ENCODE measurements around the gene SCFD1.
"Not testable (repeated sequence)": the region's sequence is repeated elsewhere in the genome, so short reads cannot be mapped to it uniquely, and the experiment has no call there.

SCFD1 gene

DNA sequence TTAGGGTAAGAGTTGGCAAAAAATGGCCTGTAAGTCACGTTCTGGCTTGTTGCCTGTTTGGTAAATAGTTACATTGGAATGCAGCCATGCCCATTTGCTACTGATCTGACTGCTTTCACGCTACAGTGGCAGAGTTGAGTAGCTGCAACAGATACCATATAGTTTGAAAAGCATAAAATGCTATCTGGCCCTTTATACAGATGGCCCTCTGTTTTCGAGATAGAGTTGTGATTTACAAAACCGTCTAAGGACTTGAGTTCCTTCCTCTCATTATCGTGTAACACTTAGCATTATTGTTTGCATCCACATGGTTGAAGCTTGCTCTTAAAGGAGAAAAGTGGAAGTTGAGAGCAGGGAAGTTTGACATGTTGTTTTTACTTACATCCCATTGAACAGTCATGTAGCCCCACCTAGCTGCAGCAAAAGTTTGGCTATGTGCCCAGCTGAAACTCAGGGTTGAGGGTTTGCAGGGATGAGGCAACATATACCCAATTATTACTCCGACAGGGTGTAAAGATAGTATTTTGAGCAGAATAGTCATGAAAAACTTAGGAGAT lies 11.3 kb upstream of the SCFD1 start:
- DNase-seq = peak; percentile 33

DNA sequence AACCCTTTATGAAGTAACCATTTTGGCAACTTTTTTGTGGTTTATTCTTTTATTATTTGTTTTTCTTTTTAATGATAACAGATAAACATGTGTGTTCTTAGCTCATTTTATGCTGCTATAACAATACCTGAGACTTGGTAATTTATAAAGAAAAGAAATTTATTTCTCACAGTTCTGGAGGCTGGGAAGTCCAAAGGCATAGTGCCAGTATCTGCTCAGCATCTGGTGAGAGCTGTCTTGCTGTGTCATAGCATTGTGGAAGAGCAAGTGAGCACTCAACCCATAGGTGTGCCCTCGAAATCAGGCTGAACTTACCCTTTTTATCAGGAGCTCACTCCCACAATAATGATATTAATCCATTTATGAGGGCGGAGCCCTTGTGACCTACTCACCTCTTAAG lies 8.0 kb upstream of the SCFD1 start:
- DNase-seq = no peak

DNA sequence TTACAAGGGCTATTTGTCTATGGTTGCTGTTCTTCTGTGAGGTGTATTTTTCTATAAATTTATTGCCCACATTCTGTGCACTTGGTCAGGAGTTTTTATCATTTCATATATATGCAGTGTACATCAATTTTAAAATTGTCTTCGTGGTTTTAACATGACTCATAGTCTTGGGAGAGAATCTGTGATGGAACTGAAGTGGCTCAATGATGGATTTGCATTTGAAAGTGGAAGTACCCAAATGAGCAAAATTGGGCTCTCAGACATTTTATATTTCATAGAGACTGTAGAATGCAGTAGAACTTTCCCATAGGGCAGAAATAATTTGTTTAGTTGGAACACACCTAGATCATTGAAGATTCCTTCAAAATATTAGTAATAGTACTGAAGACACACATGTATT lies 1.9 kb upstream of the SCFD1 start:
- DNase-seq = no peak

DNA sequence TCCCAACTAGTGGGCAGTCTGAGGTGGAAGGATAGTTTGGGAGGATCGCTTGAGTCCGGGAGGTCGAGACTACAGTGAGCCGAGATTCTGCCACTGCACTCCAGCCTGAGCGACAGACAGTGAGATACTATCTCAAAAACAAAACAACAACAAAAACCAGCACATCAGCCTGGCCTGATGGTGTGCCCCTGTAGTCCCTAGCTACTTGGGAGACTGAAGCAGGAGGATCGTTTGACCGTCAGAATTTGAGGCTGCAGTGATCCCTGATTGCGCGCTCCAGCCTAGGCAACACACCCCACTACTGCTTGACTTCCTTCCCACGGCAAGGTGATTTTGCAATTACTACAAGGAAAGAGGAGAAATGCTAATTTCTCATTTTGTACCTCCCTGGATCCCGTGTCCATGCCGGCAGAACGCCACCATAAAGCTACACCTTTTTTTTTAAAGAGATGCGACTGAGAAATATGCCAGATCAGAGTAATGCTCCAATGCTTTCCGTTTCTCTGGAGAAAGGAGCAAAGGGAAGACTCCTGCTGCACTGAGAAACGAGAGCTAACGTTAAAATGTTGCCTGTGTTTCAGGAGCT lies 672 bp upstream of the SCFD1 start:
- DNase-seq = peak; percentile 28

DNA sequence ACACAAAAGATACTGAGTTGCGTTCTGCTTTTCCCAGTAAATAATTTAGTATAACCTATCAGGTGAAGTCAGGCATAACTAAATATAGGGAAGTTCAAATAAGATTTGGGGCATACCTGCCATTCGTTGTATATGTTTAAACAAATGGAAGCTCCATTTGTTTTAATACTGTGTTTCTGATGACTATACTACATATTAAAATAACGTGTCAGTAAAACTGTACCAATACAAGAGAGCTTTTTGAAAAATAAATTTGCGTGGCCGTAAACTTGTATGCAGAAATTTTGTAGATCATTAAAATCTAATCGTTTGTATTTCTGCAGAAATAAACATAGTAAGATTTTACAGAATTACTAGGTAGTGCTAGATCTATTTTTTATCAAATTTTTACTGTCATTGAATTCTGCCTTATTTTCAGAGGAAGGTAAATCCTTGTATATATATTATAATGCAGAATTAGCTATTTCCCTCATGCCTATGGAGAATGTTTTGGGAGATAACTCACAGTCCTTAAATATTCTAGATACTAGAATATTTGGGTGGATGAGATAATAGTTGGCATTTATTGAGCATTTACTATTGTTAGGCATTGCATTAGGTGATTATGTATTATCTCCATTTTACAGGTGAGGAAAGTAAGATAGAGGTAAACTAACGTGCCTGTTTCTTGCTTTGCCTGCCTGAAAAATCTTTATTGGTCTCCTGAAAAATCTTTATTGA lies 1.5 kb downstream of the SCFD1 start:
- DNase-seq = no peak

GRCh38 chr14:30624132-30624423 lies 2.0 kb downstream of the SCFD1 start:
- DNase-seq = no peak

DNA sequence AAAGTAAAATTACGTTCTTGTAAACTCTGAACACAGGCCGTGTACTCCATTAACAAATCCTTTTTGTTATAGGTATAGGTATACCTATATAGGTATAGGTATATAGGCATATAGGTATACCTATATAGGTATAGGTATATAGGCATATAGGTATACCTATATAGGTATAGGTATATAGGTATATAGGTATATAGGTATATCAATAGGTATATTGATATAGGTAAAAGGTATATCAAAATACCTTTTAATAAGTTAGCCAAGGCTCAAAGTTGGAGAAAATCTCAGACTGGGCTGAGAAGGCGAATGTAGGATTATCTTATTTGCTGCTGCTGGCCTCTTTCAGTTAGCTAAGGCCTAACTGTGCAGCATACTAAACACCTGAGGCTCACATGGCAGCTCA lies 3.4 kb downstream of the SCFD1 start:
- no peak for DNase-seq

GRCh38 chr14:30629432-30629831 lies 7.3 kb downstream of the SCFD1 start:
- DNase-seq = not testable (repeated sequence)

GRCh38 chr14:30630248-30630647 lies 8.1 kb downstream of the SCFD1 start:
- DNase-seq = no peak

DNA sequence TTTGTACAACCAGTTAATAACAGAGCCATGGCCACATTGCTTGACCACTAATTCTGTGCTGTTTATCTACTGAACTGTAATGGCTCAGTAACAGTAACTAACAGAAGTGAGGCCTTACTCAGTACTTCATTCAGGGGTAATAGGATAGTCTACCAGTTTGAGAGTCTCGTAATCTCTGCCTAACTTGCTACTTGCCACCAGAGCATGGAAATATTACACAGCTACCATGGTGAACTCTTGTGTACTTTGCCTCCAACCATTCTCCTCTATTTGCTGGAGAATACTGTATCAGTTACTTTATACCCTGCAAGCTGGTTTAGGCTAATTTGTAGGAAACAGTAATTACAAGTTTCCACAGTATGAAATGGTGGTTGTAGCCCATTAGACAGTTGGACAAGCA lies 10.6 kb downstream of the SCFD1 start:
- no peak for DNase-seq

GRCh38 chr14:30638926-30639325 lies 16.8 kb downstream of the SCFD1 start:
- no peak for DNase-seq

DNA sequence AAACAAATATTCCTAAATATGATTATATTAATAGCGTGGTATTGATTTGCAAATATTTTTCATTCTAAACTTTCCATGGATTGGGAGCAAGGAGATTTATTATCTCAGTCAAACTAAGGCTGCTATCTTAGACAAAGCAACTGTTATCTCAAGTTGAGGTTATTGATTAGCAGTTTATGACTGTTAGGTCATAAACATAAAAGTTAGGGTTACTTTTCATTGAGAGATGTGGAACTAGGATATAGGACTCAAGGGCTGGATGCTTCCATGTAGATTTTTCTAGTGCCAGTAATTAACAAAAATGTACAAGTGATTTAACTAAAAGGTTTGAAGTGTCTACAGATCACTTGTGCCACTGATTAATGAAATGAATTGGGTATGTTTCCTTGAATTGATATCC lies 19.1 kb downstream of the SCFD1 start:
- no peak for DNase-seq

GRCh38 chr14:30644462-30644861 lies 22.3 kb downstream of the SCFD1 start:
- not testable (repeated sequence) for DNase-seq

DNA sequence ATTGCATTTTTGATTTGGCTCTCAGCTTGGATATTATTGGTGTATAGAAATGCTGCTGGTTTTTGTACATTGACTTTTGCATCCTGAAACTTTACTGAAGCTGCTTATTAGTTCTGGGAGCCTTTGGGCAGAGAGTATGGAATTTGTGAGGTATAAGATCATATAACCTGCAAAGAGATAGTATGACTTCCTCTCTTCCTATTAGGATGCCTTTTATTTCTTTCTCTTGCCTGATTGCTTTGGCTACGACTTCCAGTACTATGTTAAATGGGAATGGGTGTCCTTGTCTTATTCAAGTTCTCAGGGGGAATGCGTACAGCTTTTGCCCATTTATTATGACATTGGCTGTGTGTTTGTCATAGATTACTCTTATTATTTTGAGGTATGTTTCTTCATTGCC lies 23.5 kb downstream of the SCFD1 start:
- no peak for DNase-seq

GRCh38 chr14:30648471-30648870 lies 26.4 kb downstream of the SCFD1 start:
- DNase-seq = no peak

DNA sequence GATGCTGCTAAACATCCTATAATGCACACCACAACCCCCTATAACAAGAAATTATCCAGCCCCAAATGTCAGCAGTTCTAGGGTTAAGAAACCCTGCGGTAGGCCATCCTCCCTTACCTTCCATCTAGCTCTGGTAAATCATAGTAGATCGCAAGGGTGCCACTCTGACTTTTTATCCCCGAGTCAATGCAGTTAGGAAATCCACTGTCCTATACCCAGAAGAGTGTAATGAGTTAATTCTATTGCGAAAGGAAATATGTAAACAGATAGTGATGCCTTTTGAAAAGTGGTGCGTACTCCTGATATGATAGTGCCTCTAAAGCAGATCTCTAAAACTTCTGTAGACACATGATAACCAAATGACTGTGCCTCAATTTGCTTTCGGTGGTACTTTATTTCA lies 29.8 kb downstream of the SCFD1 start:
- DNase-seq = no peak

DNA sequence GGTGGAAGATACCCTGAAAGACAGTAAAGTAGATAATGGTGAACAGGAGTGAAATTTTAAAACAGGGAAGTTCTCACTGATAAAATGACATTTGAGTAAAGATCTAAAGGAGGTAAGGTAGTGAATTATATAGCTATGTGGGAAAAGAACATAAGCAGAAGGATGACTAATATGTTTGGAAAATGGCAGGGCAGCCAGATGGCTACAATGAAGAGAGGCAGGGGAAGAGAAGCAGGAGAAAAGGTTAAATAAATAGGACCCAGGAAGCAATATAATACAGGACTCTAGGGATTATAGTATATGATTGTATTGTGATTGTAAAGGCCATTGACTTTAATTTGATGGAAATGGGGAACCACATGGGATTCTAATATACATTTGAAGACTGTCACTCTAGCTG lies 33.0 kb downstream of the SCFD1 start:
- no peak for DNase-seq

GRCh38 chr14:30655658-30656057 lies 33.5 kb downstream of the SCFD1 start:
- DNase-seq = no peak

GRCh38 chr14:30656190-30656632 lies 34.1 kb downstream of the SCFD1 start:
- peak; percentile 36 for DNase-seq

GRCh38 chr14:30657050-30657449 lies 34.9 kb downstream of the SCFD1 start:
- no peak for DNase-seq

- DNase-seq = no peak
Observed at GRCh38 chr14:30657606-30658163, 35.6 kb downstream of the SCFD1 start.

DNA sequence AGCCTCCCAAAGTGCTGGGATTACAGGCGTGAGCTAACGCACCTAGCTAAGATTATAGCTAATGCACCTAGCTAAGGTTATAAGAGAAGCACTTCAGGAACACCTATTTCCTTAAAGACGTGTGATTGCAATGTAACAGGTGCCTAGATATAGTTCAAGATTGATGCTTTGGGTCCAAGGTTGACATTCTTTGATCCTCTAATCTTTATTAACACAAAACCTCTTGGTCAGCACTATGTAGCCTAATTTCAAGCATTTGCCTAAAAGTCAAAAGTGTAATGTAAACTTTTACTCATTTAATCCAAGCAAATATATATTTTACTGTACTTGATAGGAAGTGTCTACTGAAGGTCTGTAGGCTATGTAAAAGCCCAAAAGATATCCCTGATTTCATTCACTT lies 36.5 kb downstream of the SCFD1 start:
- DNase-seq = no peak

DNA sequence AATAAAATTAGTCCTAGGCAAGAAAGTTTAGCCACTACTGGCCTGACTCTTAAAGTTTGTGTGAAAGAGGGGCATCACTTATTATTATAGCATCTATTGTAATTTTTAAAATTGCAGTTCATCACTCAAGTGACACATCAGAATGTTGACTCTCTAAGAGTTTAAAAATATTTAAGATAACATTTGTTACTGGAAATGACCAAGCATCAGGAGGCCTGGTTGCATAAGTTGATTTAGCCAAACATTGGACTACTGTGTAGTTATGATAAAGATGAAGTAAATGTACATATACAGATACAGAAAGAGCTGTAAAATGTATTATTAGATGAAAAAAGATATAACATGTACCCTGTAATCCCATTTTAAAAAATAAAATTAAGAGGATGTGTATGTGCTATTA lies 47.5 kb downstream of the SCFD1 start:
- no peak for DNase-seq

DNA sequence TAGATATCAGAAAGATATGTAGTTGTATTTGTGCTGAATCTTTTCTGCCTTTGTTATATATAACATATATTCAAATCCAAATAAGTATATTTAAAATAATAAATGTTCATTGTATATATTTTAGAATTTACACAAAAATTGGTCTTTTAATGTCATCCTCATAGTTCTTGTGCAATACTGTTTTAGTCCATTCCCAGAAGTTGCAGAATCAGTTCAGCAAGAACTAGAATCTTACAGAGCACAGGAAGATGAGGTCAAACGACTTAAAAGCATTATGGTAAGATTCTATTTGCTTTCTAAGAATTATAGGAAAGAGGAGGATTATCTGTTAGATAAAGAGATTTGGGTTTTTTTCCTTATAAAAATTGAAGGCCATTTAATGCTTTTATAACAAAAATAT lies 51.0 kb downstream of the SCFD1 start:
- DNase-seq = no peak

Data from stimulated activated CD8-positive, alpha-beta memory T cell treated with anti-CD3 and anti-CD28 coated beads, Interleukin-4, amount 100 ng/mL, for 48 hours (primary cell).